ENCODE data around the gene HEPHL1. TPM values are rescaled to one million over a fixed set of nuclear protein-coding genes. Genes with fewer than 3 reads are reported as not detected.

Gene HEPHL1
- total and polyA plus RNA-seq, 7 donors: 0.01 TPM; not detected in 6

DNA sequence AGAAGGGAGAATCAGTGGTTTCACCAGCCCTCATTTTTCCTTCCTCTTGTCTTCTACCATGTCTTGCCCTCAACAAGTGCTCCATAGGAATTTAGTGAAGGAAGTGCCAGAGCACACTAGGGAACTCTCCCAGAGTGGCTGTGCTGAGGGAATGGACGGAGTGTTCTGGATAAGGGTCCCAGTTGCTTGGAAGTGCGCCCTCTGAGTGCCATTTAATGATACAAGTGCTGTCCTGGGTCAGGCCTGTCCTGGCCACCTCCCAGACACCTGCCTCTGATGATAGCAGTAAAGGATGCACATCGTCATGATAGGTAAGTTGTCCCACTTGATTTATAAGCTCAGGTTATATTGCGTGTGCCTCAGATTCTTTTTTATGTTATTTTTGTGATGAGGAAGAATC, 112.6 kb downstream of the HEPHL1 start:
- Histone ChIP-seq H3K4me1 (peaks cover 11% of the 10 kb centered on the region), H3K36me3 (ENCODE audit: insufficient read depth in 1 of 2, low read depth in 1 of 2) (no peaks in the 10 kb centered on the region), H3K4me3 (no peak overlapping the region), H3K9me3 (no peaks in the 10 kb centered on the region), H3K27me3 (ENCODE audit: insufficient read depth in 3 of 3, low read length in 2 of 3) (peaks cover 0 to 8% (median 0%) of the 10 kb centered on the region in 3 donors), H3K27ac (peak overlapping the region; percentile 23)
- intact Hi-C loops (cut with DNase I): no loop called here
- 57 to 84% (median 82%) methylated on average over 4 of the region's 4 CpGs for WGBS, 3 donors
- TF ChIP-seq, protein P1, sequence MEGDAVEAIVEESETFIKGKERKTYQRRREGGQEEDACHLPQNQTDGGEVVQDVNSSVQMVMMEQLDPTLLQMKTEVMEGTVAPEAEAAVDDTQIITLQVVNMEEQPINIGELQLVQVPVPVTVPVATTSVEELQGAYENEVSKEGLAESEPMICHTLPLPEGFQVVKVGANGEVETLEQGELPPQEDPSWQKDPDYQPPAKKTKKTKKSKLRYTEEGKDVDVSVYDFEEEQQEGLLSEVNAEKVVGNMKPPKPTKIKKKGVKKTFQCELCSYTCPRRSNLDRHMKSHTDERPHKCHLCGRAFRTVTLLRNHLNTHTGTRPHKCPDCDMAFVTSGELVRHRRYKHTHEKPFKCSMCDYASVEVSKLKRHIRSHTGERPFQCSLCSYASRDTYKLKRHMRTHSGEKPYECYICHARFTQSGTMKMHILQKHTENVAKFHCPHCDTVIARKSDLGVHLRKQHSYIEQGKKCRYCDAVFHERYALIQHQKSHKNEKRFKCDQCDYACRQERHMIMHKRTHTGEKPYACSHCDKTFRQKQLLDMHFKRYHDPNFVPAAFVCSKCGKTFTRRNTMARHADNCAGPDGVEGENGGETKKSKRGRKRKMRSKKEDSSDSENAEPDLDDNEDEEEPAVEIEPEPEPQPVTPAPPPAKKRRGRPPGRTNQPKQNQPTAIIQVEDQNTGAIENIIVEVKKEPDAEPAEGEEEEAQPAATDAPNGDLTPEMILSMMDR (IDR thresholded peaks at IDR 0.05): no peak
- no peak for DNase-seq
- peak in 1 of 4 donors; percentile 42 for ATAC-seq

DNA sequence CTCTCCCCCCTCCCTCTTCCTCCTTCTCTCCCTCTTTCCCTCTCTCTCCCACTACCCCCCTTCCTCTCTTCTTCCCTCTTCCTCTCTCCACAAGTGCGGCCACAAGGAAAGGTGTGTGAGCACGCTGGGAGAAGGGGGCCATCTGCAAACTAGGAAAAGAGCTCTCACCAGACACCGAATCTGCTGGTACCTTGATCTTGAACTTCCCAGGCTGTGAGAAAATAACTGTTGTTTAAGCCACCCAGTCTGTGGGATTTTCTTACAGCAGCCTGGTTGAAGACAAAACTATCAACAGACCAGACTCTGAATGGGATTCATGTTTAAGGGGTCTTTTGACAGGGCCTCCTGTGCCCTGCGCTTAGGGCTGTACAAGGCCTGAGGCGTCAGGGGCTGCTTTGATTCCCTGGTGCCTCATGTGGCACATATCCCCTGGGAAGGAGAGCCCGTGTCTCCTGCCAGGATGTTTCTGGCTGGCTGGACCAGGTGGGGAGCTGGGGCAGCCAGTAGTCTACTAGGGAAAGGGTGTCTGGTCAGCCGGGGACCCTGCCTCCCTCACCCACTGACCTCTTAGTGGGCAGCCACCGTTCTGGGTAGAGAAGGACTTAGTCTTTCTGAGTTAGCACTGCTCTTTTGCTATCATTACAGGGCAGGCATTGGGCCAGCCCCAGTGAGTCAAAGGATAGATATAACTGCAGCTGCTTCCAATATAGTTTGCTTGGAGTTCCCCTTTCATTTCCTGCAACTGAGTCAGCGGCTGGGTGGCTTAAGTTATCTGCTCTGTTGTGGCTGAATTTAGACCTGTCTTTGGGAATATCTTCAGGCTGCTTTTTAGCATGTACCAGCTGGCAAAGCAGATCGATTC, 113.7 kb downstream of the HEPHL1 start:
- intact Hi-C loops (cut with DNase I): no loop called here
- WGBS, 3 donors: 32 to 40% (median 33%) methylated on average over 10 of the region's 10 CpGs
- TF ChIP-seq, protein P1 (IDR thresholded peaks at IDR 0.05): no peak
- peak overlapping the region; percentile 7 for H3K4me3 ChIP-seq
- DNase-seq (peak; percentile 82 to 86), ATAC-seq (peak; percentile 77 to 88 (median 88))
- no peaks in the 10 kb centered on the region for H3K9me3 ChIP-seq
- peak overlapping the region; percentile 83 for H3K27ac ChIP-seq
- H3K4me1 ChIP-seq: peaks cover 11% of the 10 kb centered on the region
- no peaks in the 10 kb centered on the region for H3K27me3 ChIP-seq (ENCODE audit: insufficient read depth in 3 of 3, low read length in 2 of 3)
- H3K36me3 ChIP-seq (ENCODE audit: insufficient read depth in 1 of 2, low read depth in 1 of 2): no peaks in the 10 kb centered on the region

DNA sequence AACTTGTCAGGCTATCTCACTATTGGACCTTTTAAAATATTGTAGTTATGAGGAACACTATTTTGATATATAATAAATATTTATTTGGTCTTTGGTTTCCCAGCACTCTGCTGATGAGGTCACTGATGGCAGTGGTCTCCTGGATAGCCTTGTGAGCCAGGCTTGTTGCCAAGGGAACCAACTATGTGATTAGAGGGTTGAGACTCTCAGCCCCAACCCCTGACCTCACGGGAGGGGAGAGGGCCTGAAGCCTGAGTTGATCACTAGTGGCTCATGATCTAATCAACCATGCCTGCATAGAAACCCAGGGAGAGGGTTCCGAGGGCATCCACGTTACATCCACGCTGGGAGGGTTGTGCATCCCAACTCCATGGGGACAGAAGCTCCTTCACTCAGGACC, 118.3 kb downstream of the HEPHL1 start:
- H3K4me3 ChIP-seq: no peak overlapping the region
- intact Hi-C loops (cut with DNase I): no loop called here
- peaks cover 5% of the 10 kb centered on the region for H3K4me1 ChIP-seq
- no peaks in the 10 kb centered on the region for H3K9me3 ChIP-seq
- WGBS, 3 donors: 69 to 82% (median 80%) methylated on average over 4 of the region's 4 CpGs
- no peaks in the 10 kb centered on the region for H3K36me3 ChIP-seq (ENCODE audit: insufficient read depth in 1 of 2, low read depth in 1 of 2)
- no peak overlapping the region for H3K27ac ChIP-seq
- ATAC-seq: no peak
- H3K27me3 ChIP-seq (ENCODE audit: insufficient read depth in 3 of 3, low read length in 2 of 3): no peaks in the 10 kb centered on the region
- DNase-seq: no peak
- TF ChIP-seq, protein P1 (IDR thresholded peaks at IDR 0.05): no peak

DNA sequence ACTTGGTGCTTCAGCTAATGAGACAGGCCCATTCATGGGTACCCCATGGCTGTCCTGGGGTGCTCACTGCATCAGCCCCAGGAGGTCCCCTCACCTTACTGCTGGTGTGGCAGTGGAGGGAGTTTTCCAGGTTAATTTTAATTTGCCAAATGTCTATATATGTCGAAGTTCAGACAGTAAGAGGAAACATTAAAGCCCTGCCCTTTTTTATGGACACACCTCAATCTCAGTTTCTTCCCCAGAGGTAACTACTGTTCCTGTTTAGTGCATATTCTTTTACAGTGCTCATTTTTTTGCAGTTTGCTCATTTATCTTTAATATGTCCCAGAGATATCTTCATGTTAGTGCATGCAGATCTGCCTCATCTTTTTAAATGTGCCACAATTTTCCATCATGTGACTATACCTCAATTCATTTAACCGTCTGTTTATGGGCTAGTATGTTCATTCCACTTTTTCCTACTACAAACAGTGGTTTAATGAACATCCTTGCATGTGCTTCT, 119.1 kb downstream of the HEPHL1 start:
- WGBS, 3 donors: 75 to 86% (median 81%) methylated on average over 2 of the region's 2 CpGs
- no peak for ATAC-seq
- intact Hi-C loops (cut with DNase I): no loop called here
- H3K27ac ChIP-seq: no peak overlapping the region
- no peak overlapping the region for H3K4me3 ChIP-seq
- no peaks in the 10 kb centered on the region for H3K27me3 ChIP-seq (ENCODE audit: insufficient read depth in 3 of 3, low read length in 2 of 3)
- no peaks in the 10 kb centered on the region for H3K9me3 ChIP-seq
- no peaks in the 10 kb centered on the region for H3K4me1 ChIP-seq
- DNase-seq: no peak
- TF ChIP-seq, protein P1 (IDR thresholded peaks at IDR 0.05): no peak
- H3K36me3 ChIP-seq (ENCODE audit: insufficient read depth in 1 of 2, low read depth in 1 of 2): no peaks in the 10 kb centered on the region
